LNCAP (cell line): ENCODE results near the gene NKX6-1.

Experiments
- TF ChIP-seq, protein P1 (sequence below): fragments of 450-650 bp; IDR thresholded peaks from 2 replicates; pipeline ENCODE4 v1.5.1; 2017; ENCODE audit warnings: mild to moderate bottlenecking

Gene NKX6-1

DNA sequence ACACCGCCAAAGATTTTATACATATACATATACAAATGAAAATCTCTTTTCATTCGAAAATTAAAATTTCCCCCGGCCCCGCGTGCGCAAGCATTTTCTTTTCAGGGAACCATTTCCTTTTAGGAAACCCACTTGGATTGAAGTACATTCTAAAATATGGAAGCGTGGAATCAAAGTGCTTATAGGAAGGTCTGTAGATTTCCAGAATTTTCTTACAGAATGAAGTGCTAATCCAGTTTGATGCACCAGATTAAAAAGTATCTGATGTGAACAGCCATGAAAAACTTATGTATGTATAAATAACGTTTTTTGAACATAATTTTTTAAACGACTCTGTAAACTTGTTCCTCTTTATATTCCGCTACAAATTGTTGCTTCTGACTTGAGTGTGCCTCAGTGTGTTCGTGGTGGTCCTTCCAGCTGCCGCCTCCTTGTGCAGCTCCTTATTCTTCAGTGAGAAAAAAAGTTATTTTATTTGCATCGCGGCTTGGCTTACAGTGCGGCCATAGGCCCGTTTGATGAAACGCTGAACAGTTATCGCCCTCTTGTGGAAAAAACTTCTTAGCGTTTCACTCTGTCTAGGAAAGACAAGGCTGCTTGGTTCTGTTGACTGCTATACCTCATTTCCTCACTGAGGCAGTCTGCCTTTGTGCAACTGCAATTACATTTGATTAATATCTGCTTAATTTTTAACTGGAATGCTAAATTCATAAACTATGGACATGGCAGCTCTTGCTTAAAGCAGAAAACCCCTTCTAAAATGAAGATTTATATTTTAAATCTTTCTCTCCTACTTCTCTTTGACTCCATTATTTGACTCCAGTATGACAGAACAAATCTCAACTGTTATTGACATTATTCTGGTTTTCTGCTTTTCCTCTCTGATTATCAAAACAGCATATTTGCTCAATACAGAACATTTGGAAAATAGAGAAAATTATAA is 4.7 kb upstream of the NKX6-1 start:
- TF ChIP-seq, protein P1, sequence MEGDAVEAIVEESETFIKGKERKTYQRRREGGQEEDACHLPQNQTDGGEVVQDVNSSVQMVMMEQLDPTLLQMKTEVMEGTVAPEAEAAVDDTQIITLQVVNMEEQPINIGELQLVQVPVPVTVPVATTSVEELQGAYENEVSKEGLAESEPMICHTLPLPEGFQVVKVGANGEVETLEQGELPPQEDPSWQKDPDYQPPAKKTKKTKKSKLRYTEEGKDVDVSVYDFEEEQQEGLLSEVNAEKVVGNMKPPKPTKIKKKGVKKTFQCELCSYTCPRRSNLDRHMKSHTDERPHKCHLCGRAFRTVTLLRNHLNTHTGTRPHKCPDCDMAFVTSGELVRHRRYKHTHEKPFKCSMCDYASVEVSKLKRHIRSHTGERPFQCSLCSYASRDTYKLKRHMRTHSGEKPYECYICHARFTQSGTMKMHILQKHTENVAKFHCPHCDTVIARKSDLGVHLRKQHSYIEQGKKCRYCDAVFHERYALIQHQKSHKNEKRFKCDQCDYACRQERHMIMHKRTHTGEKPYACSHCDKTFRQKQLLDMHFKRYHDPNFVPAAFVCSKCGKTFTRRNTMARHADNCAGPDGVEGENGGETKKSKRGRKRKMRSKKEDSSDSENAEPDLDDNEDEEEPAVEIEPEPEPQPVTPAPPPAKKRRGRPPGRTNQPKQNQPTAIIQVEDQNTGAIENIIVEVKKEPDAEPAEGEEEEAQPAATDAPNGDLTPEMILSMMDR: peak; percentile 74

DNA sequence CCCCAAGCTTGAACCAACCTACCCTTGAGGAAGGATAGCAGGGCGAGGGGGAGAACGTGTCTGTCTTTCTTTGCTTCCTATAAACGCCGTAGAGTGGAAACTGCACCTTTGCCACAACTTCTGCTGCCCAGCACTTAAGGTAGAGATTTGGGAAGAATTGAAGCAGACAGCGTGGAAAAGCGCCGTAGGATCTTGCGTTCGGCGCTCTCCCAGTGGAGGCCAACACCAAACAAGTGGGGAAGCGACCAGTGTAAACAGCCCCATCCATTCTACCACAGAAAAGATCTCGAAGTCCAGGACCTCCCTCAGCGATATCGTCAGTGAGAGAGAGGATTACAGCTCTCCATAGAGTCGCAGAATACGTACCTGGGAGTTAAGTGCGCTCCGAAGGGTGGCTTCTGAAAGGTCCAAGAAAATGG is 3.9 kb upstream of the NKX6-1 start:
- TF ChIP-seq, protein P1: no peak

DNA sequence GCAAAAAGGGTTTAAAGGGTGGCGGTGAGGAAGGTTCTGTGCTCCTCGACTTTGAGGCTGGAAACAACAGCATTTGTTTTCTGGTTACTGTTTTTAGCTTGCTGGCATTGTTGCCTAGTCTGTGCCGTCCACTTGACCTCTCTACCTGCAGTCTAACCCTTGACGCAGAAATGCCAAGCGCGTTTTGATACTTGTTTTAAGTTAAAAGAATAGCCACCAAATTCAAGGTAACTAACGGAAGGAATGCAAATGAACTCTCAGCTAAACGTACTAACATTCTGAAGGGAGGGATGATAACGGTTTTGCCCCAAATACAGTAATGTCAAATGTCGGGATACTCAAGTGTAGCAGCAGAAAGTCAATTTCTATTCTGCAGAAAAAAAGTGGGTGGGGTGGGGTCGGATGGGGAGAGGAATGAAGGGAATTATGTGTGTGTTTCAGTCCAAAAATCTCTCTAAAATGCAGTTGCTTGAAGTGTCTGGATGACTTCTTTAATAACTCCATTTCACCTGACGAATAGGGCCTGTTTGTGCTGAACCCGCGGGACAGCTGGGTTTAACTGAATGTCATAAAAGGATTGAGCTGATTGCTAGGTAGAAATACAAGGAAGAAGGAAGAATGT is 3.4 kb upstream of the NKX6-1 start:
- TF ChIP-seq, protein P1: no peak

DNA sequence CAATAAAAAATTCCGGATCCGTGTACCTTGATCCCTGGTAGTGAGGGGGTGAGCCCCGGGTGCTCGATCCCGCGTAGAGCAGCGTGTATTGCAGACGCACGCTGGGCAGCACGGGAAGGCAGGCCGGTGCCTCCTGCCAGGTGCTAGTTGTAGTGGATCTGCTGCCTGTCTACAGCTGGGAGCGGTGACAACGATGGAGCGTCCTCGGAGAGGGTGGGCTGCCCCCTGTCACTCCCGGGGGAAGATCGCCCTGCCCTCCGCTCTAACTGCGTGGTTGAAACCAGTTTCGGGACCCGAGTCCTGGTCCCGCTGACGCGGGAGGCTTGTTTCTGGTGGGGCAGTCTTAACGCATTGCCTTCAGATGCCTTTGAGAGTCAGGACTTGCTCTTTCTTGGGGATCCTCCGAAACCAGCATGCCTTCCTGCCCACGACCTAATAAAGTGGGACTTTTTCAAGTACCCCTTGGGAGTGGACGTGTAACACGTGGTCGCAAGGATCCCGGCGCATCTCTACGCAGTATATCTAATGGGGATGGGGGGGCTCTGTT is 2.7 kb upstream of the NKX6-1 start:
- TF ChIP-seq, protein P1: no peak

DNA sequence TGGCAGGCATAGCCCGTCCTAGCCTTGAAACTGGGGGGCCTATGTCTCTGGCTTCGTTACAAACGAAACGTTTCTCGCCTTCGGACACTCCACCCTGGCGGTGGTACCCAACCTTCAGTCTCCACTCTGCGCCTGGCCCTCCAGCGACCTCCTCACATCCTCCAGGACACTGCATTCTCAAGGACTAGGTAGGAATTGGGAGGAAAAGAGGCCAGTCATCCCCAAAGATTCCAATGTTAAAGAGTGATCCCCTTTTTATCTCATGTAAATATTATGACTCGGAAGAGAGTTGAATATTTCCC is 2.1 kb upstream of the NKX6-1 start:
- TF ChIP-seq, protein P1: no peak

DNA sequence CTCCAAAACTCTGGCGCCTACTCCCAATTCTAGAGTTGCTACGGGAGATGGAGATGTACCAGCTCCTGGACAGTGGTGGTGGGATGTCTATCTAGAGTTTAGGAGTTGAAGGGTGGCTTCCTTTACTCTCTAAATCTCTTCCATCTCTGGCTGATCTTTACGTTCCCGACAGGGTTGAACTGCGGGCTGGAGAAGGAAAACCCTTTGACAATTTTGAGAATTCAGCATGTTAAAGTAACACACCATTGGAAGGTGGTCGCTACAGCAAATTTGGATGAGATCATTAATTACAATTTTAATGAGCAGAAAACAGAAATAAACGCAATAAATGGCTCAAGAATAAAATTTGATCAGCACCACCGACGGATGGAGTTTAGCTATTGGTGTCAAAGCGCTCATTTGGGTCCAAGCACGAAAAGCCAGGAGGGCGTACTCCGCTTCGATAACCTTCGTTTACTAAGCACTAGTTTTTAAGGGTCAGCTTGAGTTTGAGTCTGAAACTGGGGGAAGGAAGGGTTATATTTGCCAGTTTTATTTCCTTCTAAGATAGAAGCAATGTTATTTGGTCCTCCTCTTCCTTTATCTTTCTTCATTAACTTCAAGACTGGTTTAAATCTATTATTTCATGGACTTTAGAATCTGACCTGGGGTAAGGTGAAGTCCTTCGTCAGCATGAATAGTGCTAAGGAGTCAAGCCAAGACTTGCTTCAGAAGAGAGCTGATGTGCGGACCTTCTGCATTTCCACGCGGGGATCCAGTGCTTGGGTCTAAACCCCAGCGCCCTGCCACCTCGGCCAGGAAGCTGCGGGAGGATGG is 1.5 kb upstream of the NKX6-1 start:
- TF ChIP-seq, protein P1: no peak

DNA sequence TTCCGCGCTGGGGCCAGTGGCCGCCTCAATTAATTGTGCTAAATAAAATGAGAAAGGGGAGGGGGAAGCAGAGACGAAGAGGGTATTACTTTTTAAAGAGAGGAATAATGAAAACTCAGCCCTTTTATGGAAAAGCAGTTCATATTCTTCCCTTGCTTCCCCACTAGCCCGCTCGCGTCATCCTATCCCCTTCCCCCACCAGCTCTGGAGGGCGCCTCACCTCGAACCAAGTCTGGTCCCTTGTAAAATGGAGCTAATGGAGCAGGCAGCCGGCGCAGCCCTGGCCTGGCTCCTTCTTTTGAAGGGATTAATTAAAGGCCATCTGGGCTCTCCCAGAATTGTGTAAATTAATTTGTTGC is 511 bp upstream of the NKX6-1 start:
- TF ChIP-seq, protein P1: no peak
